Neural cell (in vitro differentiated cells): ENCODE measurements around the gene NOX4.
"Not testable (repeated sequence)": the region's sequence is repeated elsewhere in the genome, so short reads cannot be mapped to it uniquely, and the experiment has no call there.

Source experiments
- CTCF ChIP-seq: fragments of 450-650 bp; IDR thresholded peaks from 2 replicates; pipeline ENCODE4 v1.5.1; 2014; ENCODE audit warnings: antibody characterized with exemption, mild to moderate bottlenecking, moderate library complexity; ENCODE audit not compliant: poor library complexity, severe bottlenecking
- EP300 ChIP-seq: fragments of 450-650 bp; conservative IDR thresholded peaks from 2 replicates; pipeline ENCODE4 v1.6.1; 2014; ENCODE audit warnings: antibody characterized with exemption, mild to moderate bottlenecking, moderate library complexity; ENCODE audit not compliant: poor library complexity, severe bottlenecking
- POLR2AphosphoS5 ChIP-seq: IDR thresholded peaks from 2 replicates; pipeline ENCODE4 v1.6.1; 2012
- TAF1 ChIP-seq: IDR thresholded peaks from 2 replicates; pipeline ENCODE4 v1.6.1; 2012; ENCODE audit warnings: low read depth

- not testable (repeated sequence) for TF ChIP-seq CTCF, EP300, POLR2AphosphoS5, TAF1
Measured at GRCh38 chr11:89369356-89369755, 121.8 kb downstream of the NOX4 start.
